Stomach smooth muscle (tissue), 2 donors: ENCODE results near the gene DLG2.

Experiments
- H3K27ac ChIP-seq: one replicate; pipeline ENCODE4 v1.7.0; 2013; ENCODE audit warnings: mild to moderate bottlenecking, low read length, inconsistent platforms
- H3K27me3 ChIP-seq, 2 donors: one replicate each; pipeline ENCODE4 v1.7.0; 2013; ENCODE audit warnings: low read length in 2 of 2; ENCODE audit not compliant: insufficient read depth in 2 of 2, control insufficient read depth in 1 of 2
- H3K36me3 ChIP-seq, 2 donors: one replicate each; pipeline ENCODE4 v1.7.0; 2013; ENCODE audit warnings: low read length in 2 of 2; ENCODE audit not compliant: control insufficient read depth in 2 of 2, insufficient read depth in 2 of 2
- H3K4me1 ChIP-seq: one replicate; pipeline ENCODE4 v1.7.0; 2013; ENCODE audit warnings: low read length; ENCODE audit not compliant: control insufficient read depth, insufficient read depth
- H3K4me3 ChIP-seq, 2 donors: one replicate each; pipeline ENCODE4 v1.7.0; 2013; ENCODE audit warnings: low read length in 2 of 2
- H3K9ac ChIP-seq, 2 donors: one replicate each; pipeline ENCODE4 v1.7.0; 2013; ENCODE audit warnings: low read length in 2 of 2, mild to moderate bottlenecking in 1 of 2
- H3K9me3 ChIP-seq, 2 donors: one replicate each; pipeline ENCODE4 v1.7.0; 2013; ENCODE audit warnings: low read length in 2 of 2; ENCODE audit not compliant: control insufficient read depth in 2 of 2
- donor health status: healthy.
- donor health status: Pancreatic carcinoma.

Gene DLG2

DNA sequence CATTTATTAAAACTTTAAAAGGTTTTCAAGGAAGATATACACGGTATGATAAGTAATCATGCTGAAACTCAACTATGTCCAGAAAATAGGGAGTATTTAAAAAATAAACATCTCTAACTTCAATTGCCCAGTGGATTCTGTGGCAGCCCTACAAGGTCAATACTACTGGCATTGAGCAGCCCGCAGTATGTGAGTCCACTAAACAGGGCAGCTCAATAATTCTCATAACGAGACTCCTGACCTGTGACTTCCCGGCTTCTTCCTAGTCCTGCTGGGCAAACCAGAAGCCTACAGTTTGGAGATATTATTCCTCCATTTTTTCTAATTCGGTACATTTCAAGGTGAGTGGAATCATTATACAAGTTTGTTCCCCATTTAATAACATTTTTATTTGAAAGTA lies 1760.5 kb downstream of the DLG2 start:
- Histone ChIP-seq H3K9ac (no peak overlapping the region), H3K4me1 (peaks cover 11% of the 10 kb centered on the region), H3K36me3 (no peaks in the 10 kb centered on the region), H3K4me3 (no peak overlapping the region), H3K27me3 (no peaks in the 10 kb centered on the region), H3K27ac (no peak overlapping the region), H3K9me3 (no peaks in the 10 kb centered on the region)

DNA sequence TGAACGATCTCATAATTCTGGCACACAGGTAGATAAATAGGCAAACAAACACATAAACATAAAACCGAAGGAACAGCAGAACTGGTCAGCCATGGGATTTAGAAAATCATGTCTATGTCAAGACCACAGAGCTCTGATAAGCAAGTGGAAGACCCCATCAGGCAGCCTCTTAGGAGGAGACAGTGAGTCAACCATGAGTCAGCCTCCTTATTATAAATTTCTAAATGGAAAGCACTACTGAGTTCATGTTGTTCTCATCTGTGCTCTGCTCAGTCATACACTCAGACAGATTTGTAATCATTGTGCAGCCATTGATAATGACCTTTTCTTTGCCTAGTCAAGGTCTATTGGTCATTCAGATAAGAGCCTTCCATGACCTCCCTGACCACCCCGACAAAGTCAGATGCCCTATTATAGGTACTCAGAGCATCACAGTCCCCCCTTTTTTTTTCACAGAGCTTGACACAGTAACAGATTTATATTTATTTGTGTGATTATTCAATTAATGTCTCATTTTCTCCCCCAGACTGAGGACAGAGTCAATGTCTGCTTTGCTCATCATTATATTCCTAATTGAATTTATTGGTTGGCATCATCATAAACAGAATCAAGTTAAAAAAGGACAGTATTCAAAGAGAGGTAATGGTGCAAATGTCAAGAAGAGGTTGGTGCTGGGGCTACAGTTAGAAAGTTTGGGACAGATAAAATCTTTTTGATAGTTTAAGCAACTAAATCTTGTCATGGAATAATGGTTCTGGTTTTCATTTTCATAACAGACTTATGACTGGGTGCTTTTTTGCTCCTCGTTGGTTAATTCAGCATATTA lies 1761.3 kb downstream of the DLG2 start:
- Histone ChIP-seq H3K36me3 (no peaks in the 10 kb centered on the region), H3K4me3 (no peak overlapping the region), H3K9me3 (no peaks in the 10 kb centered on the region), H3K27me3 (no peaks in the 10 kb centered on the region), H3K4me1 (peaks cover 11% of the 10 kb centered on the region), H3K9ac (no peak overlapping the region), H3K27ac (peak overlapping the region; percentile 4)

DNA sequence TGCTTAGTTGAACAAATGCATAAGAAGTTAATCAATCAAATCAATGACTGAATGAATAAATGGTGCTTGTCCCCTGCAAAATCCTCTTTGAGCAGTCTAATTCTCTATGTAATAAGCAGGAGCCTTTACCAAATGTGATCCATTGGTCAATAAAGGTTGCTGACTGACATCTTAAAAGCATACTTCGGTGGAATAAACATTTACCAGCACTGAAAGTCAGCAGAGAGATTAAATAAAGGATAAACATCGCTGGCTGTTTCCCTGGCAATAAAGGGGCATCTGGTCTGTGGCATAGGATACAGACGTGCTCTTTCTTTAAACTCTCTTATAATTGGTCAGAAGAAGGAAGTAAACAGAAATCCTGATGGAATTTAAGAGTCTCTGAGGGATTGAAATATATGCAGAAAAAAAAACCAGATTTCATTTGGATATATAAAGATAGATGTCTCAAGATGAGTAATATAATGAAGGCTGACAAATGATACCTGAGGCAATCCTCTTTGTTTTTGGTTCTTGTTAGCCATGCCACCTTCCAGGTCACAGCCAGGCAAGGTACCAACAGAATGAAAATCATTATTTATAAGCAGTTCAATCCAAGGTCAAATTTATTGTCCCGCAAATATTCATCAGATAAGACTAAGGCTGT lies 1762.6 kb downstream of the DLG2 start:
- no peak overlapping the region for H3K4me3 ChIP-seq
- no peak overlapping the region for H3K27ac ChIP-seq
- peaks cover 11% of the 10 kb centered on the region for H3K4me1 ChIP-seq
- H3K9ac ChIP-seq, result no peak overlapping the region
- H3K36me3 ChIP-seq, result no peaks in the 10 kb centered on the region
- no peaks in the 10 kb centered on the region for H3K27me3 ChIP-seq
- peaks cover 0 to 5% of the 10 kb centered on the region in 2 donors for H3K9me3 ChIP-seq

DNA sequence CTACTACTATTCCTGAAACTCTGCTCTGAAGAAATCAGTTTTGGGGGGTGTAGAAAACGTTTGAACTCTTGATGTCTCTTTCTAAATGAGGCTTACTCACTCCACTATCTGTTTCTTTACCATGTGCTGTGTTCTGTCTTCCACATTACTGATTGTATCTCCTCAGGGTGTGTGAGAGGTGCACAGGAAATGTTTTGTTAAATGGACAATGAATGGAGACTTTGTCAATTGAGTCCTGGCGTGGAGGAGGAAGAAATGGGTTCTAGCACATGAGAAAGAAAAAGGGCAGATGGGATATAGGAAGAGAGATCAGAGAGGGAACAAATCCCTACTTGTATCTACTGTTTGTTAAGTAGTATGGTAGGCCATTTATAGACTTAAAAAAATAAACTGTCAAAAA lies 1763.9 kb downstream of the DLG2 start:
- no peak overlapping the region for H3K27ac ChIP-seq

DNA sequence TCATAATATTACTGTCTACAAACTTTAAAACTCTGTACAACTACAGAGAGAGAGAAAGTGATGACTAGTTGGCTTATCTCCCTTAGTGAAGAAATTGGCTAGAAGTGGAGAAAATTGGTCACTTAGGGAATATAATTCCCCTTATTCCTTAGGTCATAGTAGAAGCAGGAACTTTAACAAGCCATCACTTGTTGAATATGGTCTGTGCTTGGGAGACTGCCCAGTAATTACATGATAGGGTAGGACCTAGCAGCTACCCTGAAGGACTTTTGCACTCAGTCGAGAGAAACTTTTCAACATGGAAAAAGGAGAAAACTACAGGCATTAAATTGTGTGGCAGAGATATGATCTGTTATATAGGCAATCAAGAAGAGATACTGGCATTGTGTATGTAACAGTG lies 1764.5 kb downstream of the DLG2 start:
- Histone ChIP-seq H3K9ac (no peak overlapping the region), H3K4me1 (peaks cover 11% of the 10 kb centered on the region), H3K27ac (no peak overlapping the region), H3K9me3 (peaks cover 0 to 6% of the 10 kb centered on the region in 2 donors), H3K27me3 (no peaks in the 10 kb centered on the region), H3K36me3 (no peaks in the 10 kb centered on the region), H3K4me3 (no peak overlapping the region)

More for the DNA sequence above, 1763.9 kb downstream of the DLG2 start:
- Histone ChIP-seq H3K9ac (no peak overlapping the region), H3K27me3 (no peaks in the 10 kb centered on the region), H3K9me3 (peaks cover 0 to 6% of the 10 kb centered on the region in 2 donors), H3K4me1 (peaks cover 11% of the 10 kb centered on the region), H3K36me3 (no peaks in the 10 kb centered on the region), H3K4me3 (no peak overlapping the region)

DNA sequence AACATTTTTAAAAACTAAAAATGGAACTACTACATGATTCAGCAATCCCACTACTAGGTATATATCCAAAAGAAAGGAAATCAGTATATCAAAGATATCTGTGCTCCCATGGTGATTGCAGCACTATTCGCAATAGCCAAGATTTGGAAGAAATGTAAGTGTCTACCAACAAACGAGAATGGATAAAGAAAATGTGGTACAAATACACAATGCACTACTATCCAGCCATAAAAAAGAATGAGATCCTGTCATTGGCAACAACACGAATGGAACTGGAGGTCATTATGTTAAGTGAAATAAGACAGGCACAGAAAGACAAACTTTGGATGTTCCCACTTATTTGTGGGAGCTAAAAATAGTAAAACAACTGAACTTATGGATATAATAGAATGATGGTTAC lies 1765.1 kb downstream of the DLG2 start:
- Histone ChIP-seq H3K27ac (no peak overlapping the region), H3K36me3 (no peaks in the 10 kb centered on the region), H3K4me1 (peaks cover 11% of the 10 kb centered on the region), H3K27me3 (no peaks in the 10 kb centered on the region), H3K4me3 (no peak overlapping the region), H3K9ac (no peak overlapping the region), H3K9me3 (peaks cover 0 to 6% of the 10 kb centered on the region in 2 donors)

DNA sequence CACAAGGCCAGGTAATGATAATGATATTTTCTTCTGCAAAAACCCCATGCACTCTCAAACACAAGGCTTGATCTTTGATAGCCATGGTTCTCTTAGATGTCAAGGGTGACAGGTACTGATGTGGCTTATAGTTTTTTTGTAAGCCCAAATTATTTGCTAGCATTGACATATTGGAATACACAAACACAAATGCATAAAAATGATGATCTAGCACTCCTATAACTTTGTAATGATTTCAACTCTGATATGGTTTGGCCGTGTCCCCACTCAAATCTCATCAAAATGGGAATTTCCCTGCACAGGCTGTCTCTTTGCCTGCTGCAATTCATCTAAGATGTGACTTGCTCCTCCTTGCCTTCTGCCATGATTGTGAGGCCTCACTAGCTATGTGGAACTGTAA lies 1768.5 kb downstream of the DLG2 start:
- Histone ChIP-seq H3K4me3 (no peak overlapping the region), H3K27me3 (no peaks in the 10 kb centered on the region), H3K4me1 (peaks cover 4% of the 10 kb centered on the region), H3K9ac (no peak overlapping the region), H3K9me3 (peaks cover 2 to 6% of the 10 kb centered on the region in 2 donors), H3K27ac (no peak overlapping the region), H3K36me3 (no peaks in the 10 kb centered on the region)

DNA sequence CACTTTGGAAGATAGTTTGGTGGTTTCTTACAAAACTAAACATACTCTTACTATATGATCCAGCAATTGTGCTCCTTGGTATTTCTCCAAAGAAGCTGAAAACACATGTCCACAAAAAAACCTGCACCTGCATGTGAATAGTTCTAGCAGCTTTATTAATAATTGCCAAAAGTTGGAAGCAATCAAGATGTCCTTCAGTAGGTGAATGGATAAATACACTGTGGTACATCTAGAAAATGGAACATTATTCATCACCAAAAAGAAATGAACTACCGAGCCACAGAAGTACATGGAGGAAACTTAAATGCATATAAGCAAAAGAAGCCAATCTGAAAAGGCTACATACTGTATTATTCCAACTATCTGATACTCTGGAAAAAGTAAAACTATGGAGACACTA lies 1771.9 kb downstream of the DLG2 start:
- Histone ChIP-seq H3K4me1 (no peaks in the 10 kb centered on the region), H3K9ac (no peak overlapping the region), H3K27ac (no peak overlapping the region), H3K36me3 (no peaks in the 10 kb centered on the region), H3K9me3 (peaks cover 2 to 6% of the 10 kb centered on the region in 2 donors), H3K27me3 (no peaks in the 10 kb centered on the region), H3K4me3 (no peak overlapping the region)

DNA sequence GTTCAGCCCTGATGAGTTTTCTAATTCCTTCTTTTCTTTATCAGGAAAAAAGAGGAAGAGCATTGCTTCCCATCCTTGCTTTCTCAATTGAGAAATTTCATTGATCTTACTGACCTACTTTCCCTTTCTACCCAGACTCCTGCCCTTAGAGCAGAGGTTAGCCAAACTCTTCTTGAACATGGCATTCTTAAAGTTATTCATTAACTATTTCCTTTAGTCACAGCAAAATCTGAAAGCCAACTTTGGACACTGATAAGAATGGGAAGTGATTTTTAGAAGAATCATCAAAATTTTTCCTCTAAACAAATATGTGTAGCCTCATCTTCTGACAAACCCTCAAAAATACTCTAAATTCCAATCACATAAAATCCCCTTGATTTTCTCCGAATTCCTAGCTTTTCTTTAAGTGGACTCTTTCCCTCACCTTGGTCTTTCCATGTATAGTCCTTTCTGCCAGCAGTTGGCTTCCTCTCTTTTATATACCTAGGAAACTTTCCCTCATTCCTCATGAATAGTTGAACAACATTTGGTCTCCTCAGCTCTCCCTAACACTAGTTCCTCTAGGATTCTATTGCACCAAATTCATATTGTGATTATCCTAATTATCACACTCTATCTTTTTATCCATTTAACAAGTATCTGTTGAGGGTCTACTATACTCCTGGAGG lies 1774.2 kb downstream of the DLG2 start:
- H3K9me3 ChIP-seq, result peaks cover 0 to 2% of the 10 kb centered on the region in 2 donors
- no peak overlapping the region for H3K9ac ChIP-seq
- H3K4me1 ChIP-seq, result no peaks in the 10 kb centered on the region
- H3K36me3 ChIP-seq, result no peaks in the 10 kb centered on the region
- no peak overlapping the region for H3K27ac ChIP-seq
- H3K4me3 ChIP-seq, result no peak overlapping the region
- H3K27me3 ChIP-seq, result no peaks in the 10 kb centered on the region

DNA sequence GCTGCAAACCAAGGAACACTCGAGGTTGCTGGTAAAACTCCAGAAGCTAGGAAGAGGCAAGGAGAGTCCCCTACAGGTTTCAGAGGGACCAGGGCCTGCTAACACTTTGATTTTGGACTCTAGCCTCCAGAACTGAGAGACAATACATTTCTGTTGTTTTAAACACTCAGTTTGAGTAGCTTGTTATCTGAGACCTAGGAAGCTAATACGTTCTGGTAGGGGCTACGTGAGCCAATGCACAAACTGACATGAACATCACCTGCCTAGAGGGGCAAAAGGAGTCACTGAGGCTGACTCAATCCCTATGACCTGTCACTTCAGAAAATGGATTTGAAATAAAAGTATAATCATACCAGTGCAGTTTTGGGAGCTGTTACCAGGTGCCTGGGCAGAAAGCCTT lies 1775.1 kb downstream of the DLG2 start:
- H3K4me1 ChIP-seq, result no peaks in the 10 kb centered on the region
- H3K36me3 ChIP-seq, result no peaks in the 10 kb centered on the region
- no peak overlapping the region for H3K27ac ChIP-seq
- no peak overlapping the region for H3K4me3 ChIP-seq
- peaks cover 0 to 2% of the 10 kb centered on the region in 2 donors for H3K9me3 ChIP-seq
- H3K9ac ChIP-seq, result no peak overlapping the region
- H3K27me3 ChIP-seq, result no peaks in the 10 kb centered on the region
